ENCODE results near the gene KCNIP4. TPM values are rescaled to one million over a fixed set of nuclear protein-coding genes. Genes with fewer than 3 reads are reported as not detected.

KCNIP4 gene
- total RNA-seq, 1 donor from 2014 or later, result 8.7 TPM

DNA sequence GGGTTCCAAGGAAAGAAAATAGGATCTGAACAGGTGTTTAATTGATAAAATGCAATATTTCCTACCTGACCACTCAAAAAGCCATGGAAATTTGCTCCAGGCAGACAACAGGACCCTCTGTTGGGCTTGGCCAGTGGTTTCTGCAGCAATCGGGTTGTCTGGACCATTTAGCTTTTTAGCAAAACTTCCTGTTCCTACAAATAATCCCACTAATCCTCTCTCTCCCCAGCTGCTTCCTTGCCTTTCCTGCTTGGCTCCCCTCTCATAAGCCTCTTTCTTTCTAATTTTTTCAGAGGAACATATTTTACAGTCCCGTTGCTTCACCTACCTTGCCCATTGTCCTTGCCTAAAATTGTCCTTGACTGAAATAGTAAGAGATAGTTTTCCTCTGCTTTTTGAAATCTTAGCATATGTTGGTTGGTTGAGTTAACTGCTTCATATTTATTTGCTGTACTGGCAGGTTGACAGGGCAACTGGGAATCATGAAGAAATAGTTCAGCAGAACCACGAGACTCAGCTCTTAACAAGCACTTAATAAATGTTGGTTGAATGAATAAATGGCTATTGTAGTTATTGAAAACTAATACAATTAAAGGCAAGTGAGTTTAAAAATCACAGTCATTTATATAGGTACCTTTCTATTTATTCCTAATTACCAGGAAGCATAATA lies 259.8 kb downstream of the KCNIP4 start:
- DNase-seq (ENCODE audit: low read depth), result no peak

DNA sequence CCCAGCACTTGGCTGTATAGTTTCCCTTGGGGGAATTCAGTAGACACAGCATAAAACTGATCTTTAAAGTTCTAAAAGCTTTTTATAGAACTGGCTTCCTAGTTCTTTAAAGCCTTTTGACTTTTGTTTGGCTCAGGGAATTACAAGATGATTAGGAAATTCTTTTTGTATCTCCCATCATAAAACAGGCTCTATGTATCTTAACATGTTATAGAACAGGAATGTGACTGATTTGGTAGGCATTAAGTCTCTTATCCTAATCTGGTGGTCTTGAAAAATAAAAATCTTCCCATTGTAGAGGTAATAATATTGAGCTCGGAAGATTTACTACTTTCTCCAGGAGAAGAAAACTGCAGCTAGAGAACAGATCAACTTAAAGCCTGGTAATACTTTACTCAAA lies 262.7 kb downstream of the KCNIP4 start:
- DNase-seq (ENCODE audit: low read depth), result no peak

DNA sequence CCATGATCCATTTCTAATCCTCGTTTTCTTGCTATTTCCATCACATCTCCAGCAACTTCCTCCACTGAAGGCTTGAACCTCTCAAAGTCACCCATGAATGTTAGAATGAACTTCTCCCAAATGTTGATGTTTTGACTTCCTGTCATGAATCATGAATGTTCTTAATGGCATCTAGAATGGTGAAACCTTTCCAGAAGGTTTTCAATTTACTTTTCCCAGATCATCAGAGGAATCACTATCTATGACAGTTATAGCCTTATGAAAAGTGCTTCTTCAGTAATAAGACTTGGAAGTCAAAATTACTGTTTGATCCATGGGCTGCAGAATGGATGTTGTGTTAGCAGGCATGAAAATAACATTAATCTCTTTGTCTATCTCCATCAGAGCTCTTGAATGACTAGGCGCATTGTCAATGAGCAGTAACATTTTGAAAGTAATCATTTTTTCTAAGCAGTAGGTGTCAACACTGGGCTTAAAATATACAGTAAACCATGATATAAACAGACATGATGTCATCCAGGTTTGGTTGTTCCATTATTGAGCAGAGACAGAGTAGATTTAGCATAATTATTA lies 268.2 kb downstream of the KCNIP4 start:
- no peak for DNase-seq (ENCODE audit: low read depth)

DNA sequence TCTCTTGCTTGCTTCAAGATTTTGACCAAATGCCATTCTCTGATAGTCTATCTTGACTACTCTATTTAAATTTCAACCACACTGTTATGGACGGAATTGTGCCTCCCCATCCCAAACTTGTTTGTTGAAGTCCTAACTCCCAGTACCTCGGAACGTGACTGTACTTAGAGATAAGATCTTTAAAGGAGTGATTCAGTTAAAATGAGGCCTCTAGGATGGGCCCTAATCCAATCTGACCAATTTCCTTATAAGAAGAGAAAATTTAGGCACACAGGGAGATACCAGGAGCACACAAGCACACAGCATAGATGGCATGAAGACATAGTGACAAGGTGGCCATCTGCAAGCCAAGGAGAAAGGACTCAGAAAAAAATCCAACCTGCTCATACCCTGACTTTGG lies 269.9 kb downstream of the KCNIP4 start:
- DNase-seq (ENCODE audit: low read depth), result no peak

DNA sequence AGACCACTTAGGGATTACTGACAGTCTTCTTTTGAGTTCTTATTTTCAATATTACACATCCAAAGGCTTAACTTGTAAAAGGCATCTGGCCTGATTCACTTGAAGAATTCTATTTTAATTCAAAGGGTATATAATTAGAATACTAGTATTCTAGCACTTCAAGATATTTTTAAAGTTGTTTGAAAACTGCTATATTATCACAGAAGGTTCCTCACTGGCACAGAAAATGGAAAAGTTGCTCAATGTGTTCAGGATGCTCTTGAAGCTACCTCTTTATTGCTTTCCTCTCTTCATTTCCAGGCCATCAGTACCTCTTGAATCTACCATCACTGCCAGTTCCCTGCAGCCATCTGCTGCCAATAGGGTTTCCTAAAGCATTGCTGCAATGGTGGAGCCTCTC lies 271.4 kb downstream of the KCNIP4 start:
- no peak for DNase-seq (ENCODE audit: low read depth)

DNA sequence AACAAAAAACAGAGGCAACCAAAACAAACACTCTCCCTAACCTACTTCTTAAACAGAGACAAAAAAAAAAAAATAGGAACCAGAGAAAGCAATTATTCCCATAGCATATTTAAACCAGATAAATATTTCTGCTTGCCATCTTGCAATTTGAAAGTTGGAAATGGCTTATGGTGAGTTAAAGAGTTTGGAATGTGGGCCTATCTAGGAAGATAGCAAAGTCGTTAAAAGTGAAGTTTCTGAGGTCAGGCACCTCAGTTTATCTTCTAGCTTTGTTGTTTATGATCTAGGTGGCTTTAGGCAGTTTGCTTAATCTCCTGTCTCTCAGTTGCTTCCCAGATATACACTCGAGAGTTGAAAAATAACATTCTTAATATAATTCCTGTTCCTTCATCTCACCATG lies 284.2 kb downstream of the KCNIP4 start:
- DNase-seq (ENCODE audit: low read depth), result no peak

DNA sequence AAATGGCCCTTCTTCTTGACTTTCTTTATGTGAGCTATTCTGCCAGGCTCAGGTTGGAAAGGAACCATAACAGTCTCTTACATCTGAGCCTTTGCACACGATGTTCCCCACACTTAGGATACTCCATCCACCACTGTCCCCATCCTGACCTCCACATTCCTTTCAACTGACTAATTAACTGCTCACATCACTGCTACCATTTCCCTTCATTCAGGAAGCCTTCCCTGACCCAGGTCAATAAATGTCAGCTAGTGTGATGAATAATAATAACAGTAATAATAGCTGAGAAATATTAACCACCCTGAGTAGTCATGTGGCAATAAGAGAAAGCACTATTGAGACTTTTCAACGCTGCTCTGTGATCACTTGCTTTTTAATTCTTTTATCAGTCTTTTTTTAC lies 291.7 kb downstream of the KCNIP4 start:
- DNase-seq (ENCODE audit: low read depth), result peak; percentile 88

DNA sequence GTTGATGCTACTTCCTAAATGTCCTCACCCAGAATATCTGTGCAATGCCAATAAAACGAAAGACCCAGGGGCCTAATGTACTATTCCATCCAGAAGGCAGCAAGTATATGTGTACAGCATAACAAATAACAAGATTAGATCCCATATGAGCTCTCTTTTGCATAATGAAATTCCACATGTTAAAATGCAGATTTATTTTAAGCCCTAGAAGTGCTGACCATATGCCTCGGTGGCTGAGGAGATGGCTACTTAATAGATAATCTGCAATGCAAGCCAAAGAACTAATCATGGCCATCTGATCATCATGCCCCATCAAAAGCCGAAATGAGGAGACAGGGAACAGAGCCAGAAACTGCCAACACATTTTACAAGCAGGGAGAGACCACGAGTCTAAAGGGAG lies 293.5 kb downstream of the KCNIP4 start:
- no peak for DNase-seq (ENCODE audit: low read depth)

DNA sequence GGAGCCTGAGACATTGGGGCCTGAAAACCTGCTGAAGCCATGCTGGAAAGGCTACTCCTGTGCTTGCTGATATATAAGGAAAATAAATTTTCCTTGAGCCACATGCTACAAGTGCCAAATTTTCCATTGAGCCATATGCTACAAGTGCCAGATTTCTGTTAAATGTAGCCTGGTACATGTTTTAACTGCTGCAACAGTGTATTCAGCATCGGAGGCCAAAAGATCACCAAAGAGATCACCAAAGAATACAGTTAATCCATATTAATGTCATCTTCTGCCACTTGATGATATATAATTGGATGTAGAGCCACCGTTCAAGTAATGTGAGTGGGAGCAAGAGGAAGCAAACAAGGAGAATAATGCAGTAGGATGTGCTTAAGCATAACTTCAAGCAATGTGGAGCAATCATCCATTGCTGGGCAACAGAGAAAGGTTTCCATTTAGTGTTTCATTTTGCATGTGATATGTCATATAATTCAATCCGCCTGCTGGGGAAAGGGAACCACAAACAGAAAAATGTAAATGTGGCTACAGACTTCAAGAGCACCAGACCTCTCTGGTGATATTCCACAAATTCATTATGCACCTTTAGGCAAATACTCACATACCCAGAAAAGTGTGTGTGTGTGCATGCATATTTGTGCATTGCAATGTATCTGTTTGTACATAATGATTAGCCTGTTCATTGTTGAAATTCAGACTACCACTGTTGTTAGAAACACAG lies 295.9 kb downstream of the KCNIP4 start:
- peak; percentile 72 for DNase-seq (ENCODE audit: low read depth)

DNA sequence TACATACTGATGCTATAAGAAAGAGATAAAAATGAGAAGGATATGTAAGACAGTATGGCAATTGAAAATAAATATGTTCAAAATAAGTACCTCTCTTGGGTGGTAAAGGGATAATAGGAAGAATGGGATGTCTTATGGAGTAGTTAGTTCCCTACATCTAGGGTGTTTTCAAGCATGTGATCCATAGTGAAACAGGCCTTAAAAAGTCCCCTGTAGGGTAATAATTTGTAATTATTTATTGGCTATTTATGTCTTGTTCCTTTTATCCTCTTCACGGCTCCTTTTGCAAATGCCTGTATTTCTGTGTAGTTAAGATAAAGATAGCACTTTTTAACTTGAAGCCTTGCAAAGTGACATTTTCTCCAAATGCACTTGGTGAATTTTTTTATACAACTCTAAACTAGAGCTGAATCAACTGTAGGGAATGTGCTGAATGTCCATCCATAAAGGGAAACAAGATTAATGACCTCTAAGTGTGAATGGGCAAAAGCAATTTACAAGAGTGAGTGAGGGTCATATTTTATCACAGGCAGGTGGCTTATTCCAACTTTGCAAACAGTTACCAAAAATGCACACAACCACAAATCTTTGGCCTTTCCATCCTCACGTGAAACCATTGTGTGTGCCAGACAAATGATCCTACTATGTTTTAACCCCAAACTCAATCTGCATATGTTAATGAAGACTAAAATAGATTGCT lies 299.0 kb downstream of the KCNIP4 start:
- peak; percentile 67 for DNase-seq (ENCODE audit: low read depth)

DNA sequence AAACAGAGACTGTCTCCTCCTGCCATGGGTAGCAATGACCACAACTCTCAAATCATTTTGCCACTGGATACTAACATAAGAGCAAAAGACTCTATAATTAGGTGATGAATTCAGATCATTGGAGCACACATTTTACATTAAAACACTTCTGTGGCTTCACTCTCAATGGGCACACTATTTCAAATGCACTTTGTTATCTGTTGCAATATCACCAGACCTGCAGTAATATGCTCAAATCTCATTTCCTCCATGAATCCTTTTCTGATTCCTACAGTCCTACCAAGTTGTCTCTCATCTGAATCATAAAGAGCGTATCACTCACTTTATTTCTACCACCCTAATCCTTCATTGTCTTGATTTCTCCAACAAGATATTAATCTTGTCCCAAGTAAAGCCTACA lies 302.8 kb downstream of the KCNIP4 start:
- no peak for DNase-seq (ENCODE audit: low read depth)

DNA sequence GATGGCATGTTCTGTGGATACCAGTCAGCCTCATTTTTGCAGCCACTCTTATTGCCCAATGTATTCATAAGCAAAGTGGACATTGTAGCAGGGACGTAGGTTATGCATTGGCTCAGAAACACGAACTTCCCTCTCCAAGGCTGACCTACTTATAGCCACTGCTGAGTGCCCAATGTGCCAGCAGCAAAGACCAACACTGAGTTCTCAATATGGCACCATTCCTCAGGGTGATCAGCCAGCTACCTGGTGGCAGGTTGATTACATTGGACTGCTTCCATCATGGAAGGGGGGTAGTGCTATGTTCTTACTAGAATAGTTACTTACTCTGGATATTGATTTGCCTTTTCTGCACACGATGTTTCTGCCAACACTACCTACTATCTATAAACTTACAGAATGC lies 306.9 kb downstream of the KCNIP4 start:
- no peak for DNase-seq (ENCODE audit: low read depth)

DNA sequence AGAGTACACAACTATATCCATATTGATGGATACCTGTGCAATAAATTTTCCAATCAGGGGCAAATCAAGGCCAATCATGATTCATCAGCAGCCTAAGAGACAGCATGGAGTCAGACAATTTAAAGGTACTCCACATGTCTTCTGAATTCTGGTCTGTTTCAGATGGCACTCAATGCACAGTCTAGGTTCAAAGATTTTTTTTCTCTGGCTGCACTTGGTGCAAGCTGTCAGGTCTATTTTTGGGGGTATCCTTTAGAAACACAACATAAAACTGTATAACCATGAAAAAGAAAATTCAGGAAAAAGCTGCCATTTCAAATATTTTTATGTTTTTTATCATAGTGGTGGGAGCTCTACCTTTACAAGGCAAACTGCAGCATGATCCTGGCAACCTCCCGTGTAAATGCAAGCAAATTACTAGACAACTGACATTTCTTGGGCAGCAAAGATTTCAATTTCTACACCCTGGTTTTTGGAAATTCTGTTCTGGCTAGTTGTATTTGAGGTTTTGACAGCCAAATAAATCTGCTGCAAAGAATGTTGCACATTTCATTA lies 310.3 kb downstream of the KCNIP4 start:
- no peak for DNase-seq (ENCODE audit: low read depth)

DNA sequence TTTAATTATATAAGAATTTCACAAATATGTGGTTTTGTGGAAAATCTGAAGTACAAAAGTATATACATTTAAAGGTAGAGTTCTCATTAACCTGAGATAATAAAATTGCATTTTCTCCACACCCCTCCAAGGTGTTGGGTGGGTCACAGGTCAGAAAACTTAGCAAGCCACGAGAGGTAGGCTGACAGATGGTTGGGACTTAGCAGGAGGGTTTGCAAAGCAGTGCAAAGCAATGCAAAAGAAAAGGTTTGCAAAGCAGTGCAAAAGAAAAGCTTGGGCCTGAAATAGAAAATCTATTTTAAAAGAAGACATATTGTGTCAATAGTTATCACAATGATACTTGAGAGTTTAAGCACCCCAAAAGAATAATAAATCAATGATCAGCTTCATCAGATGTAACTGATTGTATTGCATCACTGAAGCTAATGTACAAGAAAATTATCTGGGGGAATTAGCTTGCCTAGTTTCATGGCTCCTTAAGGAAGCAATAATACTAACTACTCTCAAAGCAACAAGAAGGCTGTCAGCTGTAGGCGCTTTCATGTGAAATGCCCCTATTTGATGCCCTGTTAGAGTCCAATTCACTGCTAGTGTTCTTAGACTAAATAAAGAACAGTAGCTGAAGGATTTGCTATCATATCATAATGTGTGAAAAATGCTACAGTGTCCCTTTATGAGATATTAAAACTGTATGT lies 319.5 kb downstream of the KCNIP4 start:
- DNase-seq (ENCODE audit: low read depth), result no peak

DNA sequence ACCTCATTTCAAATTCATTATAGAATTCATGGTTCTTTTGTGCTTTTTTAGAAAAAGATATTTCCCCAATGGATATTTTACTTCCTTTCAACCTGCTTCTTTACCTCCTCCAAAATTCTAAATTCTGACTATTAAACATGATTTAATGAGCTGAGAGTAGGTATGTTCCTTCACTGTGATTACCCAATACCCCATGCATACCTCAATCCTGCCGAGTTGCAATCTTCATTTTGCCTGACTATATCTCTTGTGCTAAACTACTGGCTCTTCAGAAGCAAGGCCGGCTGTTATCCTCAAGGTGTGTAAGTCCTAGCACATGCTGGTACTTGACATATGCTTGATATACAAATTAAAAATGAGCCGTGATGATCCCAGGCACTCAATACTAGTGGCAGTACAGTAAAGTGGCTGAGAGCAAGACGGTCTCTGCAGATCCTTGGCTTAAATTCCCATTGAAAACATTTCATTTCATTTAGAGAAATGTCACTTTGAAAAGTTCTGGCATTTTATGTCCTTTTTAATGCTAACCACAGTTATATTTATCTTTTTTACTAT lies 320.4 kb downstream of the KCNIP4 start:
- DNase-seq (ENCODE audit: low read depth), result no peak

DNA sequence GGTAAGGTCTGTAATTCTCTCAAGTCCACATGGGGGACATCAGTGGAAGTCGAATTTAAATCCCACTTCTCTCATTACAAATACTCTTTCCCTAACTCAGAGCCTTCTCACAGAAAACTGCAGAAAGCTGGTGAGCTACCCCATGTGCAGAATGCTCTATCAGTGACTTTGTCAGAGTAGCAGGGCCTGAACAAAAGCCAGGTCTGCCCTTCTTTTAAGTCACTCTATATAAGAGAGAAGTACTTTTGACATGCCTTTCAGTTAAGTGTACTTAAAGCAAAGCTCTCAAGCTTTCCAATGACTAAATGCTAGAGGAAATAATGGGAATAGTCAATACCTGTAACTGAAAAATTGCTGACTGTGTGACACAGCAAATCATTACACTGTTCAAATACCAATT lies 323.1 kb downstream of the KCNIP4 start:
- DNase-seq (ENCODE audit: low read depth), result no peak

DNA sequence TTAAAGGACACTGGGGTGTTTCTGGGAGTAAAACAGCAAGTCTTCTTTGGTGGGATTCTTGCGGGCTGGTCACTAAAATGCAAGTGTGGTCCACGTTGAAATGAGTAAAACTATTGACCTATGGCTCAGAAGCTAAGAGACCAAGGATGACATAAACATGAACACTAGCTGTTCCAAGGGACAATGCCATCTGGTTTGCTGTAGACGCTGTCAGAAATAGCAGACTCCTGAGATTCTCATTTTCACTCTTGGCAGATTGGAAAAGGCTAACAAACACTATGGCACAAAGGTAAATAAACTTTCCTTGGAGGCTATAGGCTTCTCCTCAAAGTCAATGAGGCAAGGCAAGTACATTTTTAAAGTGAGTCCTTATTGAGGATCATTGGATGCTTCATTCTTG lies 343.6 kb downstream of the KCNIP4 start:
- DNase-seq (ENCODE audit: low read depth), result no peak

DNA sequence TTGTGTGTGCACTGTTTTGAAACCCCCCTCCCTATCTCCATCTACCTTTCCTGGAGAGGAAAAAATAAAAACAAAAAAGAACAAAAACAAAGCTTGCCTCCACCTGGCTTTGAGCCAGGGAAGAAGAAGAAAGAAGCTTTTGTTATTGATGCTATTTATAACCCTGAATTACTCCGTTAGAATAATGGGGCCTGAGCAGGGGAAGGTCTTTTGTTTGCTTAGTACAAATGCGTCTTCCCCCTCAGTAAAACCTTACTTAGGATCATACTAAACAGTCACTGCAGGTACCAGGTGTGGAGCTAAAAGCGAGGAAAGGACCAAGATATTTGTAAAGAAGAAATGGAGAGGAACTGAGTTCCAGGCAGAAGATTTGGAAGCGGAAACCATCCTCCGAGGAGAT lies 352.1 kb downstream of the KCNIP4 start:
- DNase-seq (ENCODE audit: low read depth), result no peak

DNA sequence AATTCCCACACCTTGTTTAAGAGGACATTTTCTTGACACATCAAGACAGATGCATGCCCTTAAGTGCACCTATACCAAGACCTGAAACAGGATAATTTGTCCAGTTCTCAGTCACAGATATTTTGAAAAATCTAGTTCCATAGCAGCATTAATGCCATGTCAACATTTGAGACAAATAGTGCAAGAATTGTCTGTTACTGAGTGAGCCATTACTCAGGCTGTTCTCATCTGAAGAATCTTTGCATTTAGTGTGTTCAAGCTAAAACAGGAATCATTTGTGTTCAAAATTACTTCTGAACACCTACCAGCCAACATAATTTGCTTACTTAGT lies 354.9 kb downstream of the KCNIP4 start:
- no peak for DNase-seq (ENCODE audit: low read depth)

DNA sequence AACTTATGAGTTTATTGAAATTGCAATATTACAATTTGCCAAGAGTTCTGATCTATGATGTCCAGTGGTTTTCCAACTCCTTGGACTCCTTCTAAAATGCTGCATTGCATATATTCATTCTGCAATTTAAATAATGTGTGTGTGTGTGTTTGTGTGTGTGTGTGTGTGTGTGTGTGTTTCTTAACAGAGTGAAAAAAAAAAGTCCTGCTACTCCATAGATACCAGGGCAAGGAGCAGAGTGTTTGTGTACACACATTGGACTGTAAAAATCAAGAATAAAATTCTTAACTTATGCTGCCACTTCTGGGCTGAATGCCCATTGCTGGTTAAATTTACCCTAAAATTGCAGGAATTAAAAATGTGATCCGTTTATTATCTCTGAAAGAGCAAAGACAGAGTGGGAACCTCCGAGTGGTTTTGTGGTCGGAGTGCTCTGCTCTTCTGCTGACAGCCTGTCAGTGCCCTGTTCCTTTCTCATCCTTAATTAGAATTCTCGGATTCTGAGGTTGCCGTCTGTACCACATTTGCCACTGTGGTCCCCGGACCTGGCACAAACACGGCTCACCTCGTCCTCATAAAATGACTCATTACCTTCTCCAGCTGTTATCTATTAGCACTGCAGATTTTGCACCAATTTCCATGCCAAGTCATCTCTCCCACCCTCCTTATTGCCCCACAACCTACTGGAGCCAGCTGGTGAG lies 355.5 kb downstream of the KCNIP4 start:
- peak; percentile 16 for DNase-seq (ENCODE audit: low read depth)

DNA sequence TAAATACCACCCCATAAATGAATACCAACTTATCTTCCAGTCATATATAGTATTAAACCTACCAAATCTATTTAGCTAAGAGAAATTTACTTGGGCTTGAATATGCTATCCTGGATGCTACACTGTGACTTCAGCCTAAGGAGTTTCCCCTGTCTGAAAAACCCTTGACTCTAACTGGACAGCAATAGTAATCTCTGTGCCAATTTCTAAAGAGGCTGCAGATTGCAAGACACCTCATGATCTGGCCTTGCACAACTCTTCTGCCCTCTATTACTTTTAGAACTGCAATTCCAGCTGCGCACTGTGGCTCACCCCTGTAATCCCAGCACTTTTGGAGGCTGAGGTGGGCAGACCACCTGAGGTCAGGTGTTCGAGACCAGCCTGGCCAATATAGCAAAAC lies 371.5 kb downstream of the KCNIP4 start:
- no peak for DNase-seq (ENCODE audit: low read depth)
